GM18520 (cell line): Measurements from ENCODE around the gene SLC25A12.
"Not testable (repeated sequence)": the region's sequence is repeated elsewhere in the genome, so short reads cannot be mapped to it uniquely, and the experiment has no call there.

Experiments
- ATAC-seq: cut with Tn5 transposase; IDR thresholded peaks from one replicate; pipeline ENCODE4 v1.9.1; 2021; ENCODE audit not compliant: unreplicated experiment

The SLC25A12 gene

DNA sequence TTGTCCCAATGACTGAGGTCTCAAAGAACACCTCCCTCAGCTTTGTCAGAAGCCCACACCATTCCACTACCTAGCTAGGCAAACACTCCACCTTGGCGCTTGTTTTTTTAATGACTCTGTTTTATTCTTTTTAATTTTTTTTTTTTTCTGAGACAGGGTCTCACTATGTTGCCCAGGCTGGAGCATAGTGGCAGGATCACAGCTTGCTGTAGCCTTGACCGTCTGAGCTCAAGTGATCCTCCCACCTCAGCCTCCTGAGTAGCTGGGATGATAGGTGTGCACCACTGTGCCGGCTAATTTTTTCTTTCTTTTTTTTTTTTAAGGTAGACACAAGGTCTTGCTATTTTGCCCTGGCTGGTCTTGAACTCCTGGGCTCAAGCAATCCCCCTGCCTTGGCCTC lies 101.9 kb downstream of the SLC25A12 start:
- ATAC-seq, result no peak

DNA sequence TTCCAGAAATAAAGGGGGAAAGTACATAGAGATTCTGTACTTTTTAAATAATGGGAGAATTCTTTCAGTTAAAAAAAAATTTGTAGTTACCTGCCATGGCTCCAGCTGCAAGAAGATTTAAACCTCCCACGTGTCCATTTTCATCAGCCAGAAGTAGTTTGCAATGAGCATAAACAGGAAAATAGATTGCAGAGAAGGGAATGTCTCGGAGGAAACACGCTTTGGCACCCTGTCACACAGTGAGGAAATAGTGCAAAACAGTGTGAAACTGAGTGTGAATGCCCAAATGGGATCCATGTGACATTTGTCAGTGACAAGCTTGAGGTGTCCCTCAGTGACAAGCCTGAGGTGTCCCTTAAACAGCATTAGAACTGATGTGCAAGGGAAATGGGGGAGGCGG lies 102.7 kb downstream of the SLC25A12 start:
- ATAC-seq, result no peak

DNA sequence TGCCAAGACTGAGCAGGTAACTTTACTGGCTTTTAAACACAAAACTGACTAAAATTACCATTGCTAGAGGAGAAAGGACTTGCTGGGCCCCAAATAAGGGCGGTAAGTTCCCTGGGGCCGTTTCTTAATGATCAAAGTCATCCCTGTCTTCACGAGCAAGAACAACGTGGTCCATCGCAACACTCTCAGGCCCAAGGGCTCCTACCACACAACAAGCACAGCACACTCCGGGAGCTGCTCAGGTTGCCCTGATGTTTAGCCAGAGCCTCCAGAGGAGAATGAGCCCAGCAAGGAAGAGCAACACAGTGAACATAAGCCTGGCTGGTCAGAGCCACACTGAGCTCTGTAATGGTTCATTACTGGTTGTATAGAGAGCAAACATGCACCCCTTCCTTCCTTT lies 104.1 kb downstream of the SLC25A12 start:
- ATAC-seq, result no peak

DNA sequence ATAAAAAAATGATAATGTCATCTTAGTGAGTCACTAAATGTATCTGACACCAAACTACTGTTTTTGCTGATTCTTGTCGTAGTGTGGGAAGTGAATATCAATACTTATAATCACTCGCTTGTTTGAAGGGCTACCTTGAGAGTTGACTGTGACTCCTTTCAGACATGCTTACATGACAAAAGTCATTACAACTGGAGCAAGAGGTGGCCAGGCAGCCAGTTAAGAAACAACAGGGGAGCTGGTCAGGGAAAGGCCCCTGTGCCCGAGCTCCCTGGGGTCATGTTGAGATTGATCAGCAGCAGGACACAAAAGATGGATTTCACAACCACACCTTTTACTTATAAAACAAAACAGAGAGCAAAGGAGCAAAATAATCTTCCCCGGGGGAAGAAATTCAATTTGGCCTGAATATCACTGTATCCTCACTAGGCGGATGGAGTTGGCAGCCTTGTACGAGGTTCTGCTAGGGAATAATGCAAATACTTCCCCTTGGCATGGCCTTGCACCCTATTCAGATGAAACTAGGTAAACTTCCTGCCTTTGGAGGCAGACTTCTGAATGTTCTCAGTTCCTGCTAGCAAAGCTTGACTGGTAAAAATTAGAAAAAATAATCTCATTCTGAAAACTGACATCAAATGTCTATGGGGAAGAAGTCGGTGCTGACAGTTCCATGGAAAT lies 105.6 kb downstream of the SLC25A12 start:
- ATAC-seq, result no peak

DNA sequence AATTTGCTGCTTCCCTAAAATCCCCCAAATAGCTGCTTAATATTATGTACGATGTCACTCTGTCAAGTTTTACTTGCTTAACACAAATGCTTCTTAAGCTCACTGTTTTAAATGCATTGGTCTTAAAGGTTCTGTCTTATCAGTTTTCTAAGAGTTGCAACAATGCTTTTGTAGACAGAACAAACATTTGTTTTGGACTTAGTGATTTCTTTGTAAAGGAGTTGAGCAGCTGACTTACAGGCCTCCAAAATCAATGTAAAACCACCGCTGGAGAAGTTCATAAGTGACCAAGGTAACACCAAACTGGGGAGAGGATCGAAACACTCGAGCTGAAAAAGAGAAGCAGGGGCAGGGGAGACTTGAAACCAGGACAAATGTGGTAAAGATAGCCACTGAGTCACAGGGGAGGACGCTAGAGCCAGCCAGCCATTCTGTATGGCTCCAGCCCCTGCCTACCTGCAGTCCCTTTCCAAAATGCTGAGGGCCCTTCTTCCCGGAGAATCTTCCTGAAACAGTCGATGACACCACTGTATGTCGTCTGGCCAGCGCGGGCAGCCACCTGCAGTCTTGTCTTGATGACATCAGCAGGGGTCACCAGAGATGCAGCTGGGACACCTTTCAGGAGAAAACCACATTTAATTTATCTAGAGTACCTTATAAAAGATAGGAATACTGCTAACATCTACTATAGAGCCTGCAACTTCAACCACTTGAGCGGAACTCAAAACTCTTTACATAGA lies 106.5 kb downstream of the SLC25A12 start:
- no peak for ATAC-seq

DNA sequence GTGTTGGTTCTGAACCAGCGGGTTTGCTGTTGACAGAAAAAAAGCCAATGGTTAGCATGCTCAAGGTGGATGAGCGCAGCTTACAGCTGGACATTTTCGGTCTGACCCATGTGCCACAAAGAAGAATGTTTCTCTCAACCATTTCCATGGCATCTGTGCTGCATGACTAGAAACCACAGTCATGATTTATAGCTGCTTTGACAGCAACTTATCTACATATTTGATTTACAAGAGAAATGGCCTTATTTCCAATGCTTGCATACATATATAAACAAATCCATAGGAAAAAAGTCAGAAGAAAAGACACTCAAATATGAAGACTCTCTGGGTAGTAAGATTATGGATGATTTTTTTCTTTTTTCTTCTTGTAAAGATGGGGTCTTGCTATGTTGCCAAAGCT lies 108.6 kb downstream of the SLC25A12 start:
- ATAC-seq, result no peak

DNA sequence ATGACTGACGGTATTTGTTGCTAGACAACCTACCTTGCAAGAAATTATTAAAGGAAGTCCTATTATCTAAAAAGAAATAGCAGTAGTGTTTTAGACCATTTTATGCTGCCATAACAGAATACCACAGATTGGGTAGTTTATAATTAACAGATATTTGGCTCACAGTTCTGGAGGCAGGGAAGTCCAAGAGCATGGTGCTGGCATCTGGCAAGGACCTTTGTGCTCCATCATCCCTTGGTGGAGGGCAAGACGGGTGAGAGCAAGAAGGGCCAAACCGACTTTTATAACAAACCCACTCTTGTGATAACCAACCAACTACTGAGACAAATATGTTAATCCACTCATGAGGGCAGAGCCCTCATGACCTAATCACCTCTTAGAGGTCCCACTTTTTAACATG lies 115.5 kb downstream of the SLC25A12 start:
- no peak for ATAC-seq

DNA sequence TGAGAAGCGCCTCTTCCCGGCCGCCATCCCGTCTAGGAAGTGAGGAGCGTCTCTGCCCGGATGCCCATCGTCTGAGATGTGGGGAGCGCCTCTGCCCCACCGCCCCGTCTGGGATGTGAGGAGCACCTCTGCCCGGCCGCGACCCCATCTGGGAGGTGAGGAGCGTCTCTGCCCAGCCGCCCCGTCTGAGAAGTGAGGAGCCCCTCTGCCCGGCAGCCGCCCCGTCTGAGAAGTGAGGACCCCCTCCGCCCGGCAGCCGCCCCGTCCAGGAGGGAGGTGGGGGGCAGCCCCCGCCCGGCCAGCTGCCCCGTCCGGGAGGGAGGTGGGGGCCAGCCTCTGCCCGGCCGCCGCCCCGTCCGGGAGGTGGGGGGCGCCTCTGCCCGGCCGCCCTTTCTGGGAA lies 119.5 kb downstream of the SLC25A12 start:
- not testable (repeated sequence) for ATAC-seq

DNA sequence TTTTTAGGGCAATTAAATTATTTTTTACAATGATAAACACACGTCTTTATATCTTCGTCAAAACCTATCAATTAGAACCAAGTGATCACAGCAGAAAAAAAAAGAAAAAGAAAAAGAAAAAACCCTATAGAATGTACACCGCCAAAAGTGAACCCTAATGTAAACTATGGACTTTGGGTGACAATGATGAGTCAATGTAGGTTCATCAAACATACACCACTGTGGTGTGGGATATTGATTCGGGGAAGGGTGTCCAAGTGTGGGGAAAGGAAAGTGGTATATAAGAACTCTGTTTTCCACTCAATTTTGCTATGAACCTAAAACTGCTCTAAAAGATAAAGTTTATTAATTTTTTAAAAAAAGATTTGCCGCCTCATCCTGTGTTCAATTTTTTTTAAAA lies 121.7 kb downstream of the SLC25A12 start:
- ATAC-seq, result no peak

DNA sequence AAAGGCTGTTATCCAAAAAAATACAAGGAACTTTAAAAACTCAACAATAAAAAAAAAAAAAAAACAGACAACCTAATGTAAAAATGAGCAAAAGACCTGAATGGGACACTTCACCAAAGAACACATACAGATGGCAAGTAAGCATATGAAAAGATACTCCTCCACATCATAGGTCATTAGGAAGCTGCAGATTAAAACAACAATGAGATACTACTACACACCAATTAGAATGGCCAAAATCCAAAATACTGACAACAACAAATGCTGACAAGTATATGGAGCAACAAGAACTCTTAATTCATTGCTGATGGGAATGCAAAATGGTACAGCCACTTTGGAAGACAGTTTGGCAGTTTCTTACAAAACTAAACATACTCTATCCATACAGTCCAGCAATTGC lies 122.6 kb downstream of the SLC25A12 start:
- no peak for ATAC-seq

DNA sequence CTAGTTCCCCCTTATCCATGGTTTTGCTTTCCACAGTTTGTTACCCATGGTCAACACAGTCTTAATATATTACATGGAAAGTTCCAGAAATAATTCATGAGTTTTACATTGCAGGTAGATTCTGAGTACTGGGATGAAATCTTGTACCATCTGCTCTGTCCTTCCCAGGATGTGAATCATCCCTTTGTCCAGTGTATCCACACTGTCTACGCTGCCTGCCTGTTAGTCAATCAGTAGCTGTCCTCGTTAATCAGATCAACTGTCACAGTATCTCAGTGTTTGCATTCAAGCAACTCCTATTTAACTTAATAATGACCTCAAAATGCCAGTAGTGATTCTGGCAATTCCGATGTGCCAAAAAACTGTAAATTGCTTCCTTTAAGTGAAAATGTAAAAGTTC lies 130.4 kb downstream of the SLC25A12 start:
- ATAC-seq, result no peak

DNA sequence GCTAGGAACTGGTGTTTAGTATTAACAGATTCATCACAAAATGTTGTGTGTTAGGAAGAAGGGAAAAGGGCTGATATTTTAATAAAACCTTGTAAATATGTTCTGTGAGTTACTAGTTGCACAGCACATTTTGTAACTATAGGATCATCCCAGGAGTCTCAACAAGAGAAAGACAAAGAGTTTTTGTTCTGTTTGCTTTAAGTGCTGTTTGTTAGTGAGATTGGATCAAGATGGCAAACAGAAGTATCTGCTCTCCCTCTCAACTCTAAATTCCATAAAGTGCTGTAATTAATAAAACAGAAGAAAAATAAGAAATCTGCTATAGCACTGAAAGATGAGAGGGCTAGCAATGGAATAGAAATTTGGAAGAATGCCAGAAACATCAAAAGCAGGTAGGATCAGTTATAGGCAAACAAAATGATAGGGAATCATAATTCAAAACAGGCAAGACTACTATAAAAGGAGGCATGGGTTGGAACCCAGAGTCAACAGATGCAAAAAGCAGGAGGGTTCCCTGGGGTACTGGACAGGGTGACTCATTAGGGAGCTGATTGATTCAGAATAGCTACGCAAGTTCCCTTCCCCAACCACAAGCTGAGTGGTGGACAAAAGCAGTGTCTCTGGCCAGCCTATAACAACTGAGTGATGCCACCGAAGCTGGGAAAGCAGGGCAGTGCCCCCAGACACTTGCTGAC lies 131.0 kb downstream of the SLC25A12 start:
- ATAC-seq, result no peak

DNA sequence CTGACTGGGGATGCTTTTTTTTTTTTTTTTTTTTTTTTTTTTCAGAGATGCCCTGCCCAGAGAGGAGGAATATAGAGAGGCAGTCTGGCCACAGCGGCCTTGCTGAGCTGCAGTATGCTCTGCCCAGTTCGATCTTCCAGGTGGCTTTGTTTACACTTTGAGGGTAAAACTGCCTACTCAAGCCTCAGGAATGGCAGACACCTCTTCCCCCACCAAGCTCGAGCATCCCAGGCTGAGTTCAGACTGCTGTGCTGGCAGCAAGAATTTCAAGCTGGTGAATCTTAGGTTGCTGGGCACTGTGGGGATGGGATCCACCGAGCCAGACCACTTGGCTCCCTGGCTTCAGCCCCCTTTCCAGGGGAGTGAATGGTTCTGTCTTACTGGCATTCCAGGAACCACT lies 132.9 kb downstream of the SLC25A12 start:
- not testable (repeated sequence) for ATAC-seq

DNA sequence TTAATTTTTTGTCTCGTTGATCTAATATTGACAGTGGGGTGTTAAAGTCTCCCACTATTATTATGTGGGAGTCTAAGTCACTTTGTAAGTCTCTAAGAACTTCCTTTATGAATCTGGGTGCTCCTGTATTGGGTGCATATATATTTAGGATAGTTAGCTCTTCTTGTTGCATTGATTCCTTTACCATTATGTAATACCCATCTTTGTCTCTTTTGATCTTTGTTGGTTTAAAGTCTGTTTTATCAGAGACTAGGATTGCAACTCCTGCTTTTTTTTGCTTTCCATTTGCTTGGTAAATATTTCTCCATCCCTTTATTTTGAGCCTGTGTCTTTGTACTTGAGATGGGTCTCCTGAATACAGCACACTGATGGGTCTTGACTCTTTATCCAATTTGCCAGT lies 135.3 kb downstream of the SLC25A12 start:
- ATAC-seq, result not testable (repeated sequence)

DNA sequence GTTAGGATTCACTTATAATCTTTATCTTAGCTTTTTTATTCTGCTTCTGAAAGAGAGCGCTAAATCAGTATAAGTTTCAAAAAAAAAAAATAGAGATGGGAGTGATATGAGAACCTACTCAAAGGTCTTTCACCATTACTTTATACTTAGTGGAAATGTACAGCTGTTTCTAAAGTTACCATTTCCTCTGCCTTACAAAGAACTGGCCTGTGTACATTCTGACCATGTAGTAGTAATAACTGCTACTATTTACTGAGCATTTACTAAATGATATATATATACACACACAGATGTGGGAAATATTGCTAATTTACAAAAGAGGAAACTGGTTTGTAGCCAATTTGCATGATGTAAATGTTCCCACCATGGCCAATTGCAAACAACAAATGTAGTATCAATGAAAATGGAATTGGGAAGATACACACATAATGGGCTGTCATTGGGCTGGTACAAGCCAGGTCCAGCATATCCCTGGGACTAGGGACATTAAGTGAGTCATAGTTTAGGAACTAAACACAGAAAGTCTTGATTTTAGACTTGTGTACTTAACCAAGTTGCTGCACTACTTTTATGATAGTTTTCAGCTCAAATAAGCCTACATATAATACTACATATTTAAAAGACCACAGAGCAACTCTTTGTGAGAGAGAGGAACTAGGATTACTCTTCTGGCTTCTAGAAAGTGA lies 139.6 kb downstream of the SLC25A12 start:
- no peak for ATAC-seq

DNA sequence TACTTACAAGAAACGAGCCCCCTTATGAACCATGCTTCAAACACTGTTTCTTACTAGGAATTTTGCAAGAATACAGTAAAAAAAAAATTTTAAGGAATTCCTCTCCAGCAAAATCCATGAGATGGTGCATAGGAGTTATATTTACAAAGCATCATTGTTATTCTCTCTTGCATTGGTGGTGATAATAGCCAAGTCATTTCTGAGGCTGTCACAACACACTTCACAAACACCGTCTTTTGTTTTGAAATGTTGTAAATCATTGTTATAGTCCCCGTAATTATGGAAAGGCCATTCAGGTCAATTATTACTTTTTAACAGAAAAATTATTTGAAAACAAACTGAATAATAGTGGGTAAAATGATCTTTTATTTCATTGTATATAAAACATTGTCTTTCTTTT lies 146.7 kb downstream of the SLC25A12 start:
- no peak for ATAC-seq

DNA sequence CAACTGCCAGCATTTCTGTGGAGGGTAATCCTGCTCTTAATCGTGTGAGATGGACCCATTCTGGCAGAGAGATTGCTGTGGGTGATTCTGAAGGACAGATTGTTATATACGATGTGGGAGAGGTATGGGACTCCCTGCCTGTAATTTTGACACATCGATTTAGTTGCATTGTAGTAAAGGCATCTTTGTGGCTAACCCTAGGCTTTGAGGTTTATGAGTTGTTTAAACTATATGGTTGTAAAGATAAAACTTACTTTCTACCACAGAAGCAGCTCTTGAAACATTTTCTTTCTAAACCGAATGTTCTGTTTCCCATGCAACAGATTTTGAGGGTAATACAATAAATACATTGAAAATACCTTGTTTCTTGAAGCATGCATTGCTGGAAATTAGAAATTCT lies 148.2 kb downstream of the SLC25A12 start:
- ATAC-seq, result no peak

DNA sequence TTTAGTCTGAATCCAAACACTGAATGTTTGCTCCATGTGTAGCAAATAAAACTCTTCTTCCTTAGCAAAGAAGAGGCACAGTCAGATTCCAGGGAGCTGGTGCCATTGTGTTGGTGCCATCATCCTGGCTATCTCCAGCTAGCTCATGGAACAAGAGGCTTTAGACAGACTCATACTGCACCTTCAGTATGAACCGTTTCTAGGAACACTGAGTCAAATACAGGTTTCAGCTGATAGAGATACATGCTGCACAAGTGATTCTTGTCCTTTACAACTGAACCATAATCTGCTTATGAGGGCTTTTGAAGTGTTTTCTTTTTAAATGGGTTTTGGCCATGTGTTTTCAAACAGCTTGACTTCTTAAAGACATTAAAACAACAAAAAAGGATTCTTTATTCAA lies 148.9 kb downstream of the SLC25A12 start:
- no peak for ATAC-seq

DNA sequence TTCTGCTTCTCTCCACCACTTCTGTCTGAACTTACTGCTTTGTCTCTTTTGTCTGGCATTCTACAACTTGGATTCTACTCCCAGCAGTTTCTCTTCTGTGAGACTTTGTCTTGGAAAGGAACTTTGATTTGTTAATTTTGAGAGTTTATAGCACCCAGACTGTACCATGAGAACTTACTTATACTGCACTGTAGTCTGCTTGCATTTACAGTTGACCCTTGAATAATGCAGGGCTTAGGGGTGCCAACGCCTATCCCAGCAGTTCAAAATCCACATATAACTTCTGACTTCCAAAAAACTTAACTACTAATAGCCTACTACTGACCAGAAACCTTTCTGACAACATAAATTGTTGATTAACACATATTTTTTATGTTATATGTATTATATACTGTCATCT lies 151.3 kb downstream of the SLC25A12 start:
- ATAC-seq, result no peak

DNA sequence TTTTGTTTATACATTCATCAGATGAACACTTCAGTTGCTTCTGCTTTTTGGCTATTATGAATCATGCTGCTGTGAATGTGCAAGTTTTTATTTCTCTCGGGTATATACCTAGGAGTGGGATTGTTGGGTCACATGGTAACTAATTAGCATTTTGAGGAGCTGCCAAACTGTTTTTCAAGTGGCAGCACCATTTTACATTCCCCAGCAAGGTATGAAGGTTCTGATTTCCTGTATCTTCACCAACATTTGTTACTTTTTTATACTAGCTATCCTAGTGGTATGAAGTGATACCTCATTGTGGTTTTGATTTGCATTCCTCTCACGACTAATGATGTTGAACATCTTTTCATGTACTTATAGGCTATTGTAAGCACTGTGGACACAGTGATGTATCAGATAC lies 152.9 kb downstream of the SLC25A12 start:
- peak; percentile 63 for ATAC-seq

DNA sequence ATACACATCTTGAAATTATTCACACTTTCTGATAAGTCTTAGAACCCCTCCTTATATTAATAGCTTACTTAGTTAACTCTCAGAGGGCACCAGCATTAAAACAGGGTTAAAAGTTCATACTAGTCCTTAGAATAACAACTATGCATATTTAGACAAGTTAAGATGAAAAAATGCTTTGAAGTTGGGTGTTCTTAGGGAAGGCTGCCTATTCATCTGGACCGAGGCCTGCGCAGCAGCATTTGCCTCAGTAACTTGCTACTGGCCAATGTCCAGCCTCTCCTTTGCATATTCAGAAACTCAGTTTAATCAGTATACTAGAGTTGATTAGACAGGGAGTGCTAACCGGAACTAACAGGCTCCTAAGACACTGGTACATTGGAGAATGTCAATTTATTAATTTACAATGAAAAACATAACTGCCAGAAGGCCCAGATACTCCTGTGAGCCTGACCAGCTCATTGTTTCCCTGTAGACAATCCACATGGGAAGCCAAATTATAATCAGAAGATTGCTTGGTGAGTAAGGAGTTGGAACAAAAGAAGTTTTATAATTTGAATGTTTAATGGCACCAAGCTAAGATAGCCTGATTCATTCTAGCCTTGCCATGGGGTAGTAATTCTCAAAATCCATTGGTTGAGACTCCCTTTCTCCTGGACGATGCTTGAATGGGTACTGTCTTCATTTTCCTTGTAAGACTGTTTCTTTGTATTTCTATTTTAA lies 157.9 kb downstream of the SLC25A12 start:
- ATAC-seq, result no peak
